ENCODE data around the gene CDCP2. TPM values are rescaled to one million over a fixed set of nuclear protein-coding genes. Genes with fewer than 3 reads are reported as not detected.

CDCP2 gene
- total RNA-seq (under 1 TPM in 1 of 2 donors, not detected in 1; 0.18 TPM), polyA plus RNA-seq (ENCODE audit: insufficient read length in 6 of 6) (under 1 TPM in 3 of 6 donors, not detected in 3; 0.15 to 0.18 (median 0.18) TPM)
- long read RNA-seq, donor 1: 0 reads
- long read RNA-seq, donor 2: 0 reads
- long read RNA-seq, donor 3: 0 reads
- long read RNA-seq, donor 4: 0 reads
- long read RNA-seq, donor 5: 0 reads
- long read RNA-seq, donor 6: 0 reads
- long read RNA-seq, donor 7: 0 reads
- long read RNA-seq, donor 8: 0 reads
- long read RNA-seq, donor 9: 0 reads
- long read RNA-seq, donor 10: 0 reads
- long read RNA-seq, donor 11: 0 reads
- long read RNA-seq, donor 12: 0 reads

GRCh38 chr1:54152696-54153095, at the start of gene CDCP2:
TSS of gene CDCP2 (minus strand) at chr1:54153000. CDS start at chr1:54152922, 78 bp downstream.
- H3K4me1 ChIP-seq: peaks cover 3% of the 10 kb centered on the region in 2 donors
- no peaks in the 10 kb centered on the region for H3K27me3 ChIP-seq
- TF ChIP-seq CTCF (IDR thresholded peaks at IDR 0.05): no peak
- H3K36me3 ChIP-seq: no peaks in the 10 kb centered on the region
- no peak for ATAC-seq
- intact Hi-C loops (cut with DNase I): no loop called here
- no peak within 1 kb of the TSS for H3K27ac ChIP-seq
- no peak within 1 kb of the TSS for H3K4me3 ChIP-seq
- no peaks in the 10 kb centered on the region for H3K9me3 ChIP-seq
- no peak for DNase-seq

- H3K4me1 ChIP-seq: peaks cover 15 to 30% of the 10 kb centered on the region in 2 donors
- ATAC-seq: no peak
- H3K27me3 ChIP-seq: no peaks in the 10 kb centered on the region
- DNase-seq: no peak
- H3K36me3 ChIP-seq: peaks cover 0 to 22% of the 10 kb centered on the region in 2 donors
- no peaks in the 10 kb centered on the region for H3K9me3 ChIP-seq
- no peak for TF ChIP-seq CTCF (IDR thresholded peaks at IDR 0.05)
- peak overlapping the region; percentile 52 to 69 for H3K27ac ChIP-seq
- intact Hi-C loops (cut with DNase I): no loop called here
- H3K4me3 ChIP-seq: peak overlapping the region; percentile 79 to 93
Observed at GRCh38 chr1:54200519-54200997, 47.8 kb upstream of the CDCP2 start.

- intact Hi-C loops (cut with DNase I): no loop called here
- Histone ChIP-seq H3K27ac (peak within 1 kb of the TSS; percentile 52 to 69), H3K4me3 (peak within 1 kb of the TSS; percentile 79 to 93), H3K27me3 (no peaks in the 10 kb centered on the region), H3K36me3 (peaks cover 0 to 22% of the 10 kb centered on the region in 2 donors), H3K9me3 (no peaks in the 10 kb centered on the region), H3K4me1 (peaks cover 15 to 30% of the 10 kb centered on the region in 2 donors)
- no peak for TF ChIP-seq CTCF (IDR thresholded peaks at IDR 0.05)
- peak; percentile 99 for ATAC-seq
- peak; percentile 91 to 96 (median 94) for DNase-seq
Observed at GRCh38 chr1:54199765-54200518, 47.1 kb upstream of the CDCP2 start, which contains the start of the genes CYB5RL and MRPL37. TSS of gene CYB5RL (minus strand) at chr1:54200030. CDS start at chr1:54195616, 4,414 bp downstream. TSS of gene MRPL37 (plus strand) at chr1:54200167. CDS start at chr1:54200244, 77 bp downstream.

- no peaks in the 10 kb centered on the region for H3K9me3 ChIP-seq
- intact Hi-C loops (cut with DNase I): no loop called here
- H3K4me3 ChIP-seq: peak overlapping the region; percentile 79 to 93
- H3K36me3 ChIP-seq: peaks cover 0 to 22% of the 10 kb centered on the region in 2 donors
- H3K27me3 ChIP-seq: no peaks in the 10 kb centered on the region
- DNase-seq: peak in 1 of 4 donors; percentile 10
- ATAC-seq: no peak
- peak overlapping the region; percentile 52 to 69 for H3K27ac ChIP-seq
- TF ChIP-seq CTCF (IDR thresholded peaks at IDR 0.05): no peak
- peaks cover 15 to 30% of the 10 kb centered on the region in 2 donors for H3K4me1 ChIP-seq
Observed at GRCh38 chr1:54199151-54199764, 46.5 kb upstream of the CDCP2 start.
